ENCODE results near the gene HMGCL. TPM values are rescaled to one million over a fixed set of nuclear protein-coding genes. Genes with fewer than 3 reads are reported as not detected.

HMGCL gene
- total and polyA plus RNA-seq, 9 donors: 14.3 to 41.4 (median 25.9) TPM

GRCh38 chr1:23817633-23818032, 7.6 kb downstream of the HMGCL start:
- H3K36me3 ChIP-seq: no peaks in the 10 kb centered on the region
- intact Hi-C loops (cut with DNase I): no loop called here

GRCh38 chr1:23816906-23817305, 8.3 kb downstream of the HMGCL start:
- no peak for DNase-seq
- H3K4me1 ChIP-seq (ENCODE audit: insufficient read depth): no peaks in the 10 kb centered on the region
- no peak overlapping the region for H3K27ac ChIP-seq
- no peaks in the 10 kb centered on the region for H3K9me3 ChIP-seq
- no peak for TF ChIP-seq POLR2A (IDR thresholded peaks at IDR 0.05)
- TF ChIP-seq CTCF (IDR thresholded peaks at IDR 0.05): no peak
- TF ChIP-seq EP300 (IDR thresholded peaks at IDR 0.05): no peak
- no peaks in the 10 kb centered on the region for H3K36me3 ChIP-seq
- intact Hi-C loops (cut with DNase I): no loop called here
- H3K4me3 ChIP-seq: no peak overlapping the region
- no peaks in the 10 kb centered on the region for H3K27me3 ChIP-seq

More at GRCh38 chr1:23817633-23818032, 7.6 kb downstream of the HMGCL start:
- WGBS, 3 donors: 89 to 93% (median 91%) methylated on average over 3 of the region's 3 CpGs
- H3K4me3 ChIP-seq: no peak overlapping the region
- H3K27me3 ChIP-seq: no peaks in the 10 kb centered on the region
- H3K9me3 ChIP-seq: no peaks in the 10 kb centered on the region
- TF ChIP-seq EP300 (IDR thresholded peaks at IDR 0.05): no peak
- TF ChIP-seq POLR2A (IDR thresholded peaks at IDR 0.05): no peak
- TF ChIP-seq CTCF (IDR thresholded peaks at IDR 0.05): no peak
- H3K4me1 ChIP-seq (ENCODE audit: insufficient read depth): no peaks in the 10 kb centered on the region
- H3K27ac ChIP-seq: no peak overlapping the region
- no peak for DNase-seq

DNA sequence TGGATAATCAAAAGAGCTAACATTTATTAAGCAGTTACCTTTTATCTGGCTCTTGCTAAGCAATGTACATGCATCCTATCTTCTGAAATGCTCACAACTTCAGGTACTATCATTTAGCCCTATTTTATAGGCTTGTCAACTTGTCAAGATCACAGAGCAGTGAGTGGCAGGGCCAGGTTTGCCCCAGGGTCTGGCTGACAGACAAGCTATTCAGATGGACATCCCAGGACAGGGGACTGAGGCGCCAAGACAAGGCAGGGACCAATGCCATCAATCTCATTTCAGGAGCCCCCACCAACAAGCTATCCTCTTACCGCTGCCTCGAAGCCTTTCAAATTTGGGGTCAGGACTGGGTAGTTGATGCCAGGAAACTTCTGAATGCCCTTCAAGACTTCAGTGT, 8.9 kb downstream of the HMGCL start:
- Histone ChIP-seq H3K36me3 (no peaks in the 10 kb centered on the region), H3K27me3 (no peaks in the 10 kb centered on the region), H3K4me1 (ENCODE audit: insufficient read depth) (no peaks in the 10 kb centered on the region), H3K4me3 (no peak overlapping the region), H3K9me3 (no peaks in the 10 kb centered on the region), H3K27ac (no peak overlapping the region)
- TF ChIP-seq POLR2A (IDR thresholded peaks at IDR 0.05): no peak
- TF ChIP-seq CTCF (IDR thresholded peaks at IDR 0.05): no peak
- no peak for TF ChIP-seq EP300 (IDR thresholded peaks at IDR 0.05)
- intact Hi-C loops (cut with DNase I): no loop called here
- no peak for DNase-seq
- WGBS, 3 donors: 92 to 97% (median 96%) methylated on average over 3 of the region's 3 CpGs

- no peaks in the 10 kb centered on the region for H3K36me3 ChIP-seq
- no peaks in the 10 kb centered on the region for H3K27me3 ChIP-seq
- no peak for DNase-seq
- no peak overlapping the region for H3K27ac ChIP-seq
- intact Hi-C loops (cut with DNase I): no loop called here
- TF ChIP-seq POLR2A (IDR thresholded peaks at IDR 0.05) (no peak), EP300 (IDR thresholded peaks at IDR 0.05) (no peak), CTCF (IDR thresholded peaks at IDR 0.05) (no peak)
- H3K4me3 ChIP-seq: no peak overlapping the region
- H3K4me1 ChIP-seq (ENCODE audit: insufficient read depth): no peaks in the 10 kb centered on the region
- no peaks in the 10 kb centered on the region for H3K9me3 ChIP-seq
- WGBS, 3 donors: 90 to 93% (median 92%) methylated on average over 4 of the region's 4 CpGs
These were observed 11.2 kb downstream of the HMGCL start for GRCh38 chr1:23814016-23814415.
